Lower leg skin (tissue), 4 donors: ENCODE results near the gene TRAPPC3L. TPM values are rescaled to one million over a fixed set of nuclear protein-coding genes. Genes with fewer than 3 reads are reported as not detected.

Experiments
- DNase-seq, 2 donors: peaks; one replicate each; pipeline ENCODE4 v3.0.0-alpha.2; 2019; ENCODE audit warnings: low spot score in 2 of 2
- H3K4me3 ChIP-seq: fragments of 200-600 bp; sonication (generic); 2 replicates; pipeline ENCODE4 v1.5.1; 2017; ENCODE audit warnings: mild to moderate bottlenecking, low read depth; ENCODE audit not compliant: poor library complexity, severe bottlenecking
- POLR2A ChIP-seq, 2 donors: fragments of 450-650 bp; IDR thresholded peaks; one replicate each; pipeline ENCODE4 v1.6.1; 2016 to 2017; ENCODE audit warnings: antibody characterized with exemption in 2 of 2, mild to moderate bottlenecking in 1 of 2, moderate library complexity in 1 of 2
- WGBS, 2 donors: methylation state at CpG; one replicate each; pipeline ENCODE4 v1.1.5; 2018; 5-methylcytosine and 5-hydroxymethylcytosine counted together
- intact Hi-C: fragments of 100-400 bp; cut with DNase I; formaldehyde crosslinking; loops from one replicate; pipeline ENCODE4 v1.15.0; 2023; ENCODE audit warnings: low total_unique reads
- total RNA-seq, 4 donors: library from RNA; depleted of rRNA; stranded (reverse); fragments of >200 nt; gene quantifications; one replicate each; pipeline ENCODE4 v1.1.0, GENCODE V29; 2016
- TF ChIP-seq, protein P1 (sequence below), 3 donors: fragments of 450-650 bp; IDR thresholded peaks; one replicate each; pipeline ENCODE4 v1.5.1; 2016; ENCODE audit warnings: antibody characterized with exemption in 3 of 3, mild to moderate bottlenecking in 3 of 3, moderate library complexity in 2 of 3

Gene TRAPPC3L
- total RNA-seq, 4 donors from 2014 or later, result not detected

DNA sequence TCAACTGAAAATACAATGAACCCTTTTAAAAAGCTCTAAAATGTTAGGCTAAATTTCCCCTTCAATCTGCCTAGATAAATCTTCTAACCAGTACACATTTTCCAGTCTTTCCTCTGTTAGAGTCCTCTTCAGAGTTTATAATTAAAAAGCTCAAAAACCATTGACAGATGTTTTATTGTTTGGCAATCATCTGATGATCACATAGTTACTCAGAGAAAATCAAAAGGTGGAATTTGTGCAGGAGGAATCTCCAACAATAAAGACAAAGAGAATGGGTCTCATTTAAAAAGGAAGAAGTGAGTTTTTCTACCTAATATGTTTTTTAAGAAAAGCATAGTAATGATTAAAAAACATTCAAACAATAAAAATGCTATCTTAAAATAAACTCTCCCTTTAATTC, 3.1 kb downstream of the TRAPPC3L start:
- intact Hi-C loops, result no loop called here
- TF ChIP-seq, protein P1, sequence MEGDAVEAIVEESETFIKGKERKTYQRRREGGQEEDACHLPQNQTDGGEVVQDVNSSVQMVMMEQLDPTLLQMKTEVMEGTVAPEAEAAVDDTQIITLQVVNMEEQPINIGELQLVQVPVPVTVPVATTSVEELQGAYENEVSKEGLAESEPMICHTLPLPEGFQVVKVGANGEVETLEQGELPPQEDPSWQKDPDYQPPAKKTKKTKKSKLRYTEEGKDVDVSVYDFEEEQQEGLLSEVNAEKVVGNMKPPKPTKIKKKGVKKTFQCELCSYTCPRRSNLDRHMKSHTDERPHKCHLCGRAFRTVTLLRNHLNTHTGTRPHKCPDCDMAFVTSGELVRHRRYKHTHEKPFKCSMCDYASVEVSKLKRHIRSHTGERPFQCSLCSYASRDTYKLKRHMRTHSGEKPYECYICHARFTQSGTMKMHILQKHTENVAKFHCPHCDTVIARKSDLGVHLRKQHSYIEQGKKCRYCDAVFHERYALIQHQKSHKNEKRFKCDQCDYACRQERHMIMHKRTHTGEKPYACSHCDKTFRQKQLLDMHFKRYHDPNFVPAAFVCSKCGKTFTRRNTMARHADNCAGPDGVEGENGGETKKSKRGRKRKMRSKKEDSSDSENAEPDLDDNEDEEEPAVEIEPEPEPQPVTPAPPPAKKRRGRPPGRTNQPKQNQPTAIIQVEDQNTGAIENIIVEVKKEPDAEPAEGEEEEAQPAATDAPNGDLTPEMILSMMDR (IDR thresholded peaks at IDR 0.05), result no peak
- TF ChIP-seq POLR2A (IDR thresholded peaks at IDR 0.05), result no peak
- H3K4me3 ChIP-seq, result no peak overlapping the region
- no peak for DNase-seq

DNA sequence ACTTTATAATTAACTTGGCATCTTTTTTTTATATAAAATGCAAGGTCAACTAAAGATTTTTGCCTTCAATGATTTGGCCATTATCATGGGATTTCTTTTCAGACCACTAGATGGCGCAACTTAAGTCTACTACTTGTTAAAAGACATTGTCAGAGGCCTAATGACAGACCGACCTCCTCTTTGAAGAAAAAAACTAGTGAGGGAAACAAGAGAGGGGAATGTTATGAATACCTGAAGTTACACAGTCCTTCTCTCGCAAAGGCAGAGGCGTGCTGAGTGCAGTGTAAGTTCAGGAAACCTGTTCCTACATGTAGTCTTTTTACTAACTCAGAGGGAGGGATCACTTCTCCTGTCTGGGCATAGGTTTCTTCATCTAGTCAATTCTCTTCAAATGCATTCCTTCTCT, 9.3 kb downstream of the TRAPPC3L start:
- DNase-seq, result peak in 1 of 2 donors; percentile 32

DNA sequence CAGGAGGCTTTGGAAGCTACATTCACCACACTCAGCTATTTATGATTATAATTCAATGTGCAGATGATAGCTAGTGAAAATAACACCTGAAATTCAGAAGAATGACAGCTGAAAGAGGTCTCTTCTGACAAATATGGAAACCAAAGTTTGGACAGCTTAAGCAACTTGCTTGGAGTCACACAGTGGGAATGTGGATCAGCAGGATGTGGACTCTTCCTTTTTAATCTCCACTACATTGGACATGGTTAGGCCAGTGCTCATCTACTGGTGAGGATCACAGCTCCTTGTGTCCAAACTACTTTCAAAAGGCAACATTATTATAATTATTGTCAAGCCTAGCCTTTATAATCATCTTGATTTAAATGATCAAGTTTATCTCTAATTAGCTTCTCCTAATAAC, 10.4 kb downstream of the TRAPPC3L start:
- DNase-seq, result no peak
- intact Hi-C loops, result no loop called here
- TF ChIP-seq, protein P1 (IDR thresholded peaks at IDR 0.05), result no peak
- no peak for TF ChIP-seq POLR2A (IDR thresholded peaks at IDR 0.05)
- H3K4me3 ChIP-seq, result no peak overlapping the region

More for the DNA sequence above, 9.3 kb downstream of the TRAPPC3L start:
- no peak overlapping the region for H3K4me3 ChIP-seq
- TF ChIP-seq, protein P1 (IDR thresholded peaks at IDR 0.05), result no peak
- no peak for TF ChIP-seq POLR2A (IDR thresholded peaks at IDR 0.05)
- intact Hi-C loops, result no loop called here
- WGBS, 2 donors, result 5 to 8% methylated on average over 4 of the region's 4 CpGs

DNA sequence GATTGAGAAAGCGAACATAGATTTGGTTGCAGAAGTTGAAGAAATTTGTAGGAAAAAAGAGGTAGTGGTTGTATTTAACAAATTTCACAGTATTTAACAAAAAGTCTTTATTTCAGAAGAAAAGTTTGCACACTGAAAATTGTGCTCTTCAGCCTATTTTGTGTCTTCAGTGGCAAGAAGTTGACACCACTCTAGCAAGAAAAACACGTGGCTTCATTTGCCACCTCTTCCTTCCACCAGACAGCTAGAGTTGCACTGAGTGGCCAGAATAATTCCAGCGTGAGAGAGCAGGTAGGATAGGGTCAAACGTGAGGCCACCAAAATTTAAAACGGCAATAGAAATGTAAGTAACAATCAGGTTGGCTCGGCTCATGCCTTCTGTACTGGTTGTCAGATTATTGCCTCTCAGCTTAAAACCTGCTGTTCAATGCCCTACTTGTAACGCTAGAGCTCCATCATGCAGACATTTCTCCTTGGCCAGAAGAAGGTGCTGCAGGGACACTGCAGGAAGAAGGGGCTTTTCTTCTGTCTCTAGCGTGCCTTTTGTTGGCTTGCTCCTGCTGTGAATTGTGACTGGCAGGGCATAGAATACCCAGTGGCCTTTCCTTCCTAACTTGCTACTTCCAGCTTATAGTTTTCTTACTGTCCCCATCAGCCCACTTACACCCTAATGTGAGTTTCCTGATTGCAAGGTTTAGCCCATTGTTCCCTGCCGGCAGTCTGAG, 12.1 kb downstream of the TRAPPC3L start:
- no peak for DNase-seq
- no peak overlapping the region for H3K4me3 ChIP-seq
- WGBS, 2 donors, result 69 to 76% methylated on average over 9 of the region's 9 CpGs
- no peak for TF ChIP-seq POLR2A (IDR thresholded peaks at IDR 0.05)
- TF ChIP-seq, protein P1 (IDR thresholded peaks at IDR 0.05), result no peak
- intact Hi-C loops, result no loop called here

DNA sequence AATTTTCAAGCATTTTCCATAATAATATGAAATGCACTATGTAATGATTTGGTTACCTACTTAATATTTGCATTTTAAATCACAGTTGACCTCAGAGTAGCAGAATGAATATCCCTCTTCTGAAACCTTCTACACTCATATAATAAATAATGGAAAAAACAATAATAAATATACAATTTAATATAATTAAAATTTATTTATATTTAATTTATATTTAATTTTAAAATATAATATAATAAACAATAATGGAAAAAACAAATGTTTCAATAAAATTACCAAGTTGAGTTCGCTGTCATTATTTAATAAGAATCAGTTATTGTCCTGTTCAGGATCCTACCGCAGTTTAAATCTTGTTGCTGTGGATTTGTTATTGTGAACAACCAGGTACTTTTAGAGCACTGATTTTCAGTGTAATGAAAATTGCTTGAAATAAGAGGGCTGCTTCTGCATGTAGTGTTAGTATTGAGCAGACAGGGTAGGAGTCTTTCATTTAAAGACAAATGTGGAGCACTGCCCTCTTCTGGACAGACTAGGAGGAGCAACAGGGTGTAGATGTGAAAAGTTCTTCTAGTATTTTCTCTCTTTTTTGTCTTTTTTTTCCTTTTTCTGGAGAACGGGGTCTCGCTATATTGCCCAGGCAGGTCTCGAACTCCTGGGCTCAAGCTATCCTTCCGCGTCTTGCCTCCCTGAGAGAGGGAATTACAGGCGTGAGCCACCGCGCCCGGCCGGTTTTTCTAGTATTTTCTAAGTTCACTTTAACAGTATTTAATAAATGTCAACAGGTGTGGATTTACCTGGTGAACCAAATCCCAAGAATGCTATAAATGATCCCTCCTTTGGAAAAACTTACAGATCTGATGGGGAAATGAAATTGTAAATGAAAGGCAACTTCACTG, 13.6 kb downstream of the TRAPPC3L start:
- TF ChIP-seq, protein P1 (IDR thresholded peaks at IDR 0.05), result peak in 1 of 3 donors; percentile 44
- no peak for TF ChIP-seq POLR2A (IDR thresholded peaks at IDR 0.05)
- H3K4me3 ChIP-seq, result no peak overlapping the region
- 82 to 88% methylated on average over 12 of the region's 12 CpGs for WGBS, 2 donors
- intact Hi-C loops, result no loop called here
- DNase-seq, result peak in 1 of 2 donors; percentile 45
